SK-N-SH treated with all-trans-retinoic acid at 6 μM for 48 hours (cell line): ENCODE data around the gene CSRNP3.

Experiments
- OSR1 ChIP-seq: fragments of 250-450 bp; sonication (Bioruptor Pico); IDR thresholded peaks from 2 replicates; pipeline ENCODE4 v1.8.0; 2022; ENCODE audit warnings: moderate library complexity, mild to moderate bottlenecking, inconsistent platforms
- TF ChIP-seq, protein P1 (sequence below): fragments of 250-450 bp; sonication (Bioruptor Pico); IDR thresholded peaks from 2 replicates; pipeline ENCODE4 v1.5.1; 2020; ENCODE audit warnings: low read depth, mild to moderate bottlenecking, moderate library complexity
- TF ChIP-seq, protein P2 (sequence below): fragments of 250-450 bp; sonication (Bioruptor Pico); IDR thresholded peaks from 2 replicates; pipeline ENCODE4 v1.5.0; 2020; ENCODE audit warnings: mild to moderate bottlenecking, moderate library complexity

DNA sequence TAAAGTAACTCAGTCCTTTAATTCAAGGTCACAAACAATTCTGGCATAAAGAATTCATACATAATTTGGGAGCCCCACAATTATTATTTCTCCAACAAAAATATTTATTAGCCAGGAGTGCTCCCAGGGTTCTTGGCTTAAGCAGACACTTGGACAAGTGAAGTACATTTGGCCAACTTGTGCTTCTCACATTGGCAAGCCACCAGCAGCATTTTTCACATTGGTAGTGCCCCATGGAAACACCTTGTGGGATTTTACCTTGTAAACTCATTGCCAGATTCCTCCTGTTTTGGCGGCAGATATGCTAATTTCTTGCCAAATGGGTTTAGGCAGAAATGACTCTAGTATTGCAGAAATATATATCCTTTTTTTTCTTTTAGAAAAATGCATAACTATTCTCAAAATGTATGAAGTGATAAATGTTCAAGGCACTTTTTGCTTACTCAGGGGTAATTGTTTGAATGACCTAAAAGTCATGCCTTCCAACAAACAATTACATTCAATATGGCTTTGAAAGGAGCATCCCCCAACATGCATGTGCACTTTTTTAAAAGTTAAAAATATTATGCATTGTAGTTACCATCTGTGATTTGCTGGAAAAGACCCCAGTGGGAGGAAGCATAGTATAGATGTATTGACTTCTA lies 113.5 kb downstream of the CSRNP3 start:
- TF ChIP-seq, protein P1, sequence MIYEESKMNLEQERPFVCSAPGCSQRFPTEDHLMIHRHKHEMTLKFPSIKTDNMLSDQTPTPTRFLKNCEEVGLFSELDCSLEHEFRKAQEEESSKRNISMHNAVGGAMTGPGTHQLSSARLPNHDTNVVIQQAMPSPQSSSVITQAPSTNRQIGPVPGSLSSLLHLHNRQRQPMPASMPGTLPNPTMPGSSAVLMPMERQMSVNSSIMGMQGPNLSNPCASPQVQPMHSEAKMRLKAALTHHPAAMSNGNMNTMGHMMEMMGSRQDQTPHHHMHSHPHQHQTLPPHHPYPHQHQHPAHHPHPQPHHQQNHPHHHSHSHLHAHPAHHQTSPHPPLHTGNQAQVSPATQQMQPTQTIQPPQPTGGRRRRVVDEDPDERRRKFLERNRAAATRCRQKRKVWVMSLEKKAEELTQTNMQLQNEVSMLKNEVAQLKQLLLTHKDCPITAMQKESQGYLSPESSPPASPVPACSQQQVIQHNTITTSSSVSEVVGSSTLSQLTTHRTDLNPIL (CRISPR knock-in tag) = no peak
- TF ChIP-seq, protein P2, sequence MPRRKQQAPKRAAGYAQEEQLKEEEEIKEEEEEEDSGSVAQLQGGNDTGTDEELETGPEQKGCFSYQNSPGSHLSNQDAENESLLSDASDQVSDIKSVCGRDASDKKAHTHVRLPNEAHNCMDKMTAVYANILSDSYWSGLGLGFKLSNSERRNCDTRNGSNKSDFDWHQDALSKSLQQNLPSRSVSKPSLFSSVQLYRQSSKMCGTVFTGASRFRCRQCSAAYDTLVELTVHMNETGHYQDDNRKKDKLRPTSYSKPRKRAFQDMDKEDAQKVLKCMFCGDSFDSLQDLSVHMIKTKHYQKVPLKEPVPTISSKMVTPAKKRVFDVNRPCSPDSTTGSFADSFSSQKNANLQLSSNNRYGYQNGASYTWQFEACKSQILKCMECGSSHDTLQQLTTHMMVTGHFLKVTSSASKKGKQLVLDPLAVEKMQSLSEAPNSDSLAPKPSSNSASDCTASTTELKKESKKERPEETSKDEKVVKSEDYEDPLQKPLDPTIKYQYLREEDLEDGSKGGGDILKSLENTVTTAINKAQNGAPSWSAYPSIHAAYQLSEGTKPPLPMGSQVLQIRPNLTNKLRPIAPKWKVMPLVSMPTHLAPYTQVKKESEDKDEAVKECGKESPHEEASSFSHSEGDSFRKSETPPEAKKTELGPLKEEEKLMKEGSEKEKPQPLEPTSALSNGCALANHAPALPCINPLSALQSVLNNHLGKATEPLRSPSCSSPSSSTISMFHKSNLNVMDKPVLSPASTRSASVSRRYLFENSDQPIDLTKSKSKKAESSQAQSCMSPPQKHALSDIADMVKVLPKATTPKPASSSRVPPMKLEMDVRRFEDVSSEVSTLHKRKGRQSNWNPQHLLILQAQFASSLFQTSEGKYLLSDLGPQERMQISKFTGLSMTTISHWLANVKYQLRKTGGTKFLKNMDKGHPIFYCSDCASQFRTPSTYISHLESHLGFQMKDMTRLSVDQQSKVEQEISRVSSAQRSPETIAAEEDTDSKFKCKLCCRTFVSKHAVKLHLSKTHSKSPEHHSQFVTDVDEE (CRISPR knock-in tag) = no peak
- no peak for TF ChIP-seq OSR1 (CRISPR knock-in tag)
